Activated CD8-positive, alpha-beta memory T cell treated with anti-CD3 and anti-CD28 coated beads, Interleukin-2, amount 50 U/mL, for 4 hours (primary cell): Measurements from ENCODE around the gene EXOC8.

ENCODE experiments used
- DNase-seq: peaks from one replicate; pipeline ENCODE4 v3.0.0-alpha.2; 2020

EXOC8 gene

DNA sequence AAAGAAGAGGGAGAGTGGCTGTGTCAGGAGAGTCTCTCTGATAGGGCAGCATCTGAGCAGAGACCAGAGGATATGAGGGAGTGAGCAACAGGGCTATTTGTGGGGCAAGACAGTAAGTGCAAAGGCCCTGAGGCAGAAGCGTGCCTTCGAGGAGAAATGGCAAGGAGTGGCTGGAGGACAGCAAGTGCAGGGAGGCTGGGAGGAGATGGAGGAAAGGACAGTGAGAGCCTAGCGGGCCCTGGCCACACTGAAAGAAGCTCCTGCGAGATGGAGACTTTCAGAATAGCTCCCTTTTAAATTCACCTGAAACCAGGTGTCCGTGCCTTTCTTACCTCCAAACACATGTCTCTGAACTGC is 25.2 kb downstream of the EXOC8 start:
- DNase-seq, result no peak

- DNase-seq, result no peak
These were observed 25.8 kb downstream of the EXOC8 start for GRCh38 chr1:231311720-231312431.

- DNase-seq, result no peak
These were observed 27.2 kb downstream of the EXOC8 start for GRCh38 chr1:231310391-231310934.

- DNase-seq, result no peak
These were observed 35.7 kb downstream of the EXOC8 start for GRCh38 chr1:231301990-231302389.

DNA sequence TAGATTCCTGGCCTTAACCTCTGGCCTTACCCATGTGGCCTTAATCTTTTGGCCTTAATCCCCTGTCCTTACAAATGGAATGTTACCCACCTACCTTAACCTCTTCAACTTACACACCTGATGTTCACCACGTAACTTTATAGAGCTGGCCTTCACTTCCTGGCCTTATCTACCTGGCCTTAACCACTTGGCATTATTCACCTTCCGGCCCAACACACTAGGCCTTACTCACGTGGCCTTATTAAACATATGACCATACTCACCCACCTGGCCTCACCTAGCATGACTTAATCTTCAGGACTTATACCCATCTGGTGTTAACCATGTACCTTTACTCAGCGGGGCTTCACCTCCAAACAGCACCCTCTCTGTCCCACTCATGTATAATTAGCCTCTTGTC is 41.7 kb downstream of the EXOC8 start:
- no peak for DNase-seq

- DNase-seq, result no peak
These were observed 51.0 kb downstream of the EXOC8 start for GRCh38 chr1:231286603-231287002.

DNA sequence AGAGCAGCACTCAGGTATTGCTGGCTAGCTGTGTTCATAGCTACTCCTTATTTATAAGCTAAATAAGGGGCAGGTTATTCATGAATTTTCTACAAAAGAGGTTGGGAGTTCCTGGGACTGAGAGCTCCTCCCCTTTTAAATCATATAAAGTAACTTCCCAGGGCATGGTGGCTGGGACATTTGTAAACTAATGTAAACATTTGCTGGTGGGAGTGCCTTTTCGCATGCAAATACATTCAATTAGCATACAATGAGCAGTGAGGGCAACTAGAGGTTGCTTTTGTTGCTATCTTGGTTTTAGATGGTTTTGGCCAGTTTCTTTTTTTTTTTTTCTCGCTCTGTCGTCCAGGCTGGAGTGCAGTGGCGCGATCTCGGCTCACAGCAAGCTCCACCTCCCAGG is 53.2 kb downstream of the EXOC8 start:
- DNase-seq, result no peak
